Erythroblast (primary cell): ENCODE measurements around the gene PLD2.

Experiments used
- GATA1 ChIP-seq: IDR thresholded peaks from 2 replicates; pipeline ENCODE4 v1.6.1; 2011; ENCODE audit warnings: low read depth, mild to moderate bottlenecking, control low read depth, low read length, moderate library complexity
- POLR2A ChIP-seq: IDR thresholded peaks from 2 replicates; pipeline ENCODE4 v1.6.1; 2011; ENCODE audit warnings: mild to moderate bottlenecking, low read length

DNA sequence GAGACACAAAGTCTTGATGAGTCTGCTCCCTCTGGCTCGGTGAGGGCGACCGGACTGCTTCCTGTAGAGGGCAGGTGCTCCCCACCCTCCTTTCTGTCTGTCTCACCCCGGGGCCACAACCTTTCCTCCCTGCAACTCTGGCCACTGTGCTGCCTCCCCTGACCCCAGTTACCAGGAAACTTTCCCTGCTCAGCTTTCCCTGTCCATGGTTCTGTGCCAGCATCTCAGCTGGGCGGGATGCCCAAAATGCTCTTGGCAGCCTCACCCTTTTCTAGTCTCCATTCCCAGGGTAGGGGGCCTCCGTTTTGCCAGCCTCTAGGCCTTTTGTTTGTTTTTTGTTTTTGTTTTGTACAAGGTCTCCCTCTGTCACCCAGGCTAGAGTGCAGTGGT lies 1.4 kb downstream of the PLD2 start:
- TF ChIP-seq POLR2A = no peak
- no peak for TF ChIP-seq GATA1
